HK-2 (cell line): Measurements from ENCODE around the gene TTLL11.

ENCODE experiments used
- DNase-seq: peaks from one replicate; pipeline ENCODE4 v3.0.0-alpha.2; 2018; ENCODE audit not compliant: unreplicated experiment

TTLL11 gene

GRCh38 chr9:122109035-122109813, 16.1 kb upstream of the TTLL11 start:
- no peak for DNase-seq

- no peak for DNase-seq
These were observed 14.2 kb upstream of the TTLL11 start for GRCh38 chr9:122107291-122107805.

- no peak for DNase-seq
These were observed 13.5 kb upstream of the TTLL11 start for GRCh38 chr9:122106576-122106975.

- no peak for DNase-seq
These were observed 10.9 kb upstream of the TTLL11 start for GRCh38 chr9:122103985-122104384.

GRCh38 chr9:122102156-122102555, 9.0 kb upstream of the TTLL11 start:
- DNase-seq, result no peak

- no peak for DNase-seq
These were observed 7.6 kb upstream of the TTLL11 start for GRCh38 chr9:122100756-122101155.

- peak; percentile 75 for DNase-seq
These were observed 6.3 kb upstream of the TTLL11 start for GRCh38 chr9:122099271-122099869.

GRCh38 chr9:122097679-122098315, 4.7 kb upstream of the TTLL11 start:
- DNase-seq, result no peak

- no peak for DNase-seq
These were observed 3.7 kb upstream of the TTLL11 start for GRCh38 chr9:122096620-122097415.

GRCh38 chr9:122095010-122095767, 2.1 kb upstream of the TTLL11 start:
- DNase-seq, result peak; percentile 28

GRCh38 chr9:122091682-122092592, 1.2 kb downstream of the TTLL11 start:
- no peak for DNase-seq

GRCh38 chr9:122090981-122091380, 2.1 kb downstream of the TTLL11 start:
- DNase-seq, result no peak

GRCh38 chr9:122090287-122090883, 2.7 kb downstream of the TTLL11 start:
- DNase-seq, result no peak

GRCh38 chr9:122088880-122089706, 4.0 kb downstream of the TTLL11 start:
- no peak for DNase-seq

- no peak for DNase-seq
These were observed 5.5 kb downstream of the TTLL11 start for GRCh38 chr9:122087406-122088200.

GRCh38 chr9:122086873-122087272, 6.2 kb downstream of the TTLL11 start:
- no peak for DNase-seq

- DNase-seq, result no peak
These were observed 7.8 kb downstream of the TTLL11 start for GRCh38 chr9:122085260-122085659.
